GM21786 (cell line): Measurements from ENCODE around the gene CCDC116.
"Not testable (repeated sequence)": the region's sequence is repeated elsewhere in the genome, so short reads cannot be mapped to it uniquely, and the experiment has no call there.

Experiments
- ATAC-seq: cut with Tn5 transposase; IDR thresholded peaks from one replicate; pipeline ENCODE4 v1.9.1; 2021; ENCODE audit not compliant: unreplicated experiment

The CCDC116 gene, protein sequence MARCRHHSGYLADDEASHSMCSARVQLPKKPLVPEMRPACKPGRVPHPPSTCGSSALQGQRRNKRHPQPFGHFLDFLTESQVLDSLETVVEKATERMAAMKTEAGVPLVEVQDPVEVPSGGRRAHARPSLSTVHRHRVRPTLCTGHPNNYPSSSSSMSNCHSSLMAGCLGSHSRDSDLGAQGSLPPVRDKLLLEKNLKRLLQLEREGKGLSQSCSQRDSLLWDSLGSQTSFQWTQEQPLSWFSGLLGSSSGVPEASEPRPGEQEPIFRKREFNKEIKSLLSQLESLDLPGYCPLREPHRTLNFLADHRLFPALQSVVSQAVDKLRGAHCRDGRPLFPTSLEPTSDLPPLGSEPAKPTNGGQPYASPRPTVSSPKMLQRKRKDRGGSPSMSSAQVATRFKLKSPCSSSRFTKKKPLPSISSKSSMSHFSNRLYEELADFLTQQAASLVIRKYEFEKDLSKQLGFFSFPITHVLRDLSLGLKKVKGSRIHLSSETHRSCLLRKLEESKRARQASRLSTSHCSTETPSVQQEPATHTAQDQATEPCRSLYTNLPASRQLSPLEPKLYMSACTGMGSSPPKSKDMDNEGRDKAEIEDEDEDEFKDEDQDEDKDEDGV

DNA sequence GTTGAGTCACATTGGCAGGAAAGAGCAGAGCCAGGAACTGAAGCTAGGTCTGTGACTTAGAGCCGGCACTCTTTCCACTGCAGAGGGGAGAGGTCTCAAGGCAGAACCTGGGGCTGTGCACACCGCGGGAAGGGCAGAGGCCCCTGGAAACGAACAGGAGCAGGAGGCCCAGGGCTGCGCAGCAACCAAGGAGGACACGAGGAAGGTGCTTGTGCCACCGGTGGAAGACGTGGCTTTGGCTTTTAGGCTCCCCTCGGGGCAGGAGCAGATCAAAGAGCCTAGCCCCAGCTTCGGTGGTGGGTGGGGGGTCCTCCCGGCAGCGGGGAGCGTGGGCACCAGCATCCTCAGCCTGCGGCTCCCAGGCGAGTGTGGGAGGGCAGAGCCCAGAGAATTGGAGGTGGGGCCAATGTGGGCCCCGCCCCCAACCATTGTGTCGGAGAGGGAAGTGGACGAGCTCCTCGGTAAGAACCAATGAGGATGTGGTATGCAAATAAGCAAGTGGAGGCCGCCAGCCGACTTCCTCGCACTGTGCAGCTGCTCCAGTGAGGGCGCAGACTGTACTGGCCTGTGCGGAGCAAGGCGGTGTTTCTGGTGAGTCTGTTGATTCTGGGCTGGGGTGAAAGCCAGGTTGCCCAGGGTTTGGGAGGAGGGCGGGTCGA lies at the start of gene CCDC116:
Gene CCDC116, plus strand, starts transcription at position 524 of the 659 bp plus-strand sequence. CDS start 422 bp downstream, outside the sequence.
- ATAC-seq, result no peak

DNA sequence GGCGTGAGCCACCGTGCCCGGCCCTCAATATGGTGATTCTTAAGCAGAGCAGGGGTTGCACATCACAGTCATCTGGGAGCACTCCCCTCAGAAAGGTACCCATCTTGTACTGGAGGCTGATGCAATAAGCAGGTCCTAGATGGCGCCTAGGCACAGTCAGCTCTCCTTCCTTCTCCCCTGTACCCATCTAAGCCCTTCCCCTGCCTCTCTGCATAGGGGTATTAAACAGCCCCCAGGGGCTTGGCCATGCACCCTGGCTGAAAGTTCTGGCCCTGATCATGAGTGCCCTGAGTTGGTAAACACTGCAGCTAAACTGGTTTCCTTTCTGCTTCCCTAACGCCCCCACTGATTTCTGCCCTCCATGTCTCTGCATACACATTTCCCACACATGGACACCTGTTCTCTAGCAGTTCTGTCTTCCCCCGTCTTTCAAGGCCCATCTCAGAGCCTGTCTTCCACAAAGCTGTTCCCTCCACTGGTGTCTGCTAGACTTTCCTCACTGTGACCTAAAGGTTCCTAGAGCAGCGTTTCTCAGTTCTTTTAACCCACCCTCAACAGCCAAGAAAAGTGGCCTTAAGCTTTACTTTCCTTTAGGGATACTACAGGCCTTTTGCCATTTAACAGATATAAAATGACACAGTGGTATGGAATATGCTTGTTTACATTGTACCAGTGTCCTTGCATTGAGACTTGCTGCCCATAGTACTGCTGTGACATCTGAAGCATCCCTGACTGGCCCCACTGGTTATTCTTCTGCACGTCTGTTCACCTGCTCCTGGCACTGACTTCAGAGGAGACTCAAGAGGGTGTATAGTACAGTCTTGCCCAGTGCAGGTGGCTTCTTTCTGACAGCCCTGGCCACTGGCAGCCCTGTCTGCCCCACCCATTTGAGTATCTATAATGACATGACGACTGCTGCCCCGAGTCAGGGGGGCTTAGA lies 49.5 kb upstream of the CCDC116 start:
- no peak for ATAC-seq

DNA sequence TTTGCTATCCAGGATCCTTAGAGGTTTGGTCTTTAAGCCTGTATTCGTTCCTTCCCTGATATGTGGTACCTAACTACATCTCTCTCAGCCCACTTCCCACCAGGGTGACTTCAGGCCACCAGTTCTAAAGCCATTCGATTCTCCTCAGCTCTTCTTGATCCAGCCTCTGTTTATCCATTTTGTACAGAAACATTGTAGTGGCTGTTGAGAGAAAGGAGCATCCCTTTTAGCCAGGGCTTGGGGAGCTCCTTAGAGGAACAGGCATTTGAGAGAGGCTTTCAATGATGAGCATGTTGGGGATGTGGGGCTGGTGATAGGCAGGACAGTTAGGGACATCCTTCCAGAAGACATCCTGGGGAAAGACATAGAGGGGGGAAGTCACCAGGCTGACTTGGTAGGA lies 47.2 kb upstream of the CCDC116 start:
- ATAC-seq, result no peak

DNA sequence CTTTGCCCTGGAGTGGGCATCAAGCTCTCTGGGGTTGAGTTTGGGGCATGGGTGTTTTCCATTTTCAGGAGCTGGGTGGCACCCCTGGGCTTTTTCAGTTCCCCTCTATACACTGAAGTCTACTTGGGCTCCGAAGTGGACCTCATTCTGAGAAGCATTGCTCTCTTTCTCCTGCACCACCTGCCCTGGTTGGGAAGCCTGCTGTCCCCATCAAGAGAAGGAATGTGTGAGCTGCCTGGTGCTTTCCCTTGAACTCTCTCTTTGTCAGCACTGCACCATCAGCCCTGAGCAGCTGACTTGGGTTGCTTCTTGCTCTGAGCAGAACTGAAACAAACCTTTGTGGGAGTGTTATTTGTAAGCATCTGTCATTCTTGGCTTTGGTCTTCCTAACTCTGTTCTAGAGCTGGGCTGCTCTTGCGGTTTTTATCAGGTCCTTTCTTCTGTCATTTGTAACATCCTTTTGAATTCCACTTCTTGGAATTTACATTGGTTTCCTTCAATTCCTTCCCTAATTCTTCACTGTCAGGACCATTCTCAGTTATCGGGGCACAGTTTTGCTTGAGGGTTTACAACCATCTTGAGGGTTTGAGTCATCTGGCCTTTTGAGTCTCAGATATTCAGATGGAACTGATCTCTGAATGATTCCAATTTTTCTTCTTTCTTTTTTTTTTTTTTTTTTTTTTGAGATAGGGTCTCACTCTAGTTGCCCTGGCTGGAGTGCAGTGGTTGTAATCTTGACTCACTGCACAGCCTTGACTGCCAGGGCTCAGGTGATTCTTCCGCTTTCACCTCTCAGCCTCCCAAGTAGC lies 44.6 kb upstream of the CCDC116 start:
- ATAC-seq, result peak; percentile 86

DNA sequence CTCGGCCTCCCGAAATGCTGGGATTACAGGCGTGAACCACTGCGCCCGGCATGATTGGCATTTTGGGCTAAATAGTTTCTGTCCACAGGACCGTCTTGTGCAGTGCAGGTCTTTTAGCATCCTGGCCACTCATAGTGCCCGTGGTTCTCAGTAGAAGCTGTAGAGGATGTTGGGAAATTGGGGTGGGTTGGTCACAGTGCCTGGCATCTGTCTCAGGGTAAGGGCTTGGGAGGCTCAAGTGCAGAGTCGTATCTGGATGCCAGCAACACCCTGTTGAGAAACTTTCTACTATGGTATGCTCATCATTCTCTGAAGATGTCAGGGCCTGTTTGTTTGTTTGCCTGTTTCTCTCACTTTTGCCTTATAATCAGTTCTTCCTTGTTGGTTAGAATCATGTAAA lies 43.2 kb upstream of the CCDC116 start:
- no peak for ATAC-seq

DNA sequence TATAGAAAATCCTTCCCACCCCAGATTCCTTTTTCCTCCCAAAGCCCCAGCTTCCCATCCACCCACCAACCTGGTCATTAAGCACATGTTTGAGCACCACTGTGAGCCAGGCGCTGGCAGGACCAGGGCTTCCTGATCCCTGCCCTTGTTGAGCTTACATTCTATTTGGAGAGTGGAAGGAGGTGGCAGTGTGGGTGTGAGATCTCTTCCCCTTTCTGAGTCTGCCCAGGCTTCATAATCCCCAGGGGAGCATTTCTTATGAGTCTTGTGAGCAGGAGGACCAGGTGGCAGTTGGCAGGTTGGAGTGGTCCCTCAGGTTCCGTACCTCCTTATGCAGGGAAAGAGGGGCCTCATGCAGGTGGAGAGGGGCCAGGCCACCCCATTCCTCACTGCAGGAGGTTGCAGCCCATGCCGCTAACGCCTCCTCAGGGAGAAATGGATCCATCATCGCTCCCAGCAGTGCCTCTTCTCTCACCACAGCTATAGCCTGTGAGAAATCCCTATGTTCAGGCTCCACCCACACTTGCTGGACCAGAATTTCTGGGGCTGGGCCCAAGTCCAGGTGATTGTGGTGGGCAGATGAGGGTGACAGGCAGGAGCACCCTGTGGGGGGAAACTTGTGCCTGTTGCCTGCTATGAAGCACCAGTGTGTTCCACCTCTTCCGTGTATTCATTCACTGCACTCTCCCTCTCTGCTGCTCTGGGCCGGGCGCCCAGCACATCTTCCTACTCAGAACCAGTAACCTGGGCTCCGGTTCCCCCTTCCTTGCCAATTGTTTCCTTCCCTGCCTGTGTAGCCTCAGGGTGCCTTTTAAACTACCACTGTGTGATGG lies 41.5 kb upstream of the CCDC116 start:
- ATAC-seq, result no peak

DNA sequence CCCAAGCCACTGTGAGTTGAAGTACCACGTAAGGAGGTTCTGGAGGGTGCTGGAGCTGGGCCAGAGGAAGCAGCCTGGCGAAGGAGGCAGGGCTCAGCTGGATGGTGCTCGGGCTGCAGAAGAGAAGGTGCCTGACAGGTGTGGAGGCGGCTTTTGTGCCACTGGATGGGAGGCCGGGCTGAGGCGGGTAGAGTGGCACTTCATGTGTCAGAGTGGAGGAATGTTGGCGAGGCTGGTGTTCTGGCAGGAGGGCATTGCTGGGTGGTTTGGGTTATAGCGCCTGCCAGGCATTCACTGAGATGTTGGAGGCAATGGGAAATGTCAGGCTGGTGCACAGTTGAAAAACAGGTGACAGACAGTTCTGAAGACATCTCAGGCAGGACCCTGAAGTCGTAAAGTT lies 40.9 kb upstream of the CCDC116 start:
- ATAC-seq, result no peak

DNA sequence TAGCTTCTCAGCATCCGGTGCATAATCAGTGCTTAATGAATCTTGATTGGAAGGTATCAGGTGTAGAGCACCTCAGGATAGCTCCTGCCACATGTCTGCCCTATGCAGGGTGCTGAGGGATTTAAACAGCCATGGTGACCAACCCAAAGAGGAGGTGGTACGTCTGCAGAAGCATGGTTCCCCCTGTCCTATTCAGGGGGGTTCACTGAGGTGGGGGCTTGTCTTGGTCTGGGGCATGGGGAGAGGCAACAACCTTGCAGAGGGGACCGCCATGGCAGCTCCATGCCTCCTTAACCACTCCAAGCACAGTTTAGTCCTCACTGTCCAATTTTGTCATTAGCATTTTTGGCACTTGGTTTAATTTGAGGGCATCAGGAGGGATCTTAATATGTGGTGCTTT lies 40.1 kb upstream of the CCDC116 start:
- no peak for ATAC-seq

DNA sequence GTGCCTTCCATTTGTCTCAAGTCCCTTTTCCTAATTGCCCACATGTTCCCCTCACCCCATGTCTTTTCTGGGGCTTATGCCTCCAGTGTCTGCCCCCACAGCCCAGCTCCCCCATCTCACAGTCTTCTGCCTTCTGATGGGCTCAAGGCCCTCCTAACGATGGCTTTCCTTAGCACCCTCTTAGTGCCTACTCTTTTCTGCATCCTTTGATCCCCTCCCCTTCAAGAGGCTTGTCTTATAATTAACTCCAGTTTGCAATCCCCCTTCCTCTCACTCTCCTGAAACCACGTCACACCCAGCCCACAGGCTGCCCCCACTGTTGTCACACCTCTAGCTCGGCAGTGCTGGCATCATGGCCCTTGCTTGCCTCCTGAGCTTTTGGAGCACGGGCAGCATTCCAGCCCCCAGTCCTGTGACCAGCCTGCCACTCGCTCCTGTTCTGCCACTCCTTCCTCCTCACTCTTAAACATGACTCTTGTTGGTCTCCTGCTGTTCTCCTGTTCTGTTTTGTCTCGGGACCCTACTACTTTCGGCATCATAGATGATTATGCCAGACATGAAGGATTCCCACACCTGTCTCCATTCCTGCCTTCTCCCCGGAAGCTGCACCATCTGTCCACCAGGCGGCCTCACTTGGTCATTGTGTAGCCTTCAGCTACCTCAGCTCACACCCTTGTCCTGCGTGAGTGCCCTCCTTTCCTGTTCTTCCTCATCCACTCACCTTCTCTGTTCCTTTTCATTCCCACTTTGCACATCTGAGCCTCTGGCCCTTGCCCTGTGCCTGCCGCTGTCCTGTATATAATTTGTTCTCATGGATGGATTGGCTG lies 38.9 kb upstream of the CCDC116 start:
- no peak for ATAC-seq

DNA sequence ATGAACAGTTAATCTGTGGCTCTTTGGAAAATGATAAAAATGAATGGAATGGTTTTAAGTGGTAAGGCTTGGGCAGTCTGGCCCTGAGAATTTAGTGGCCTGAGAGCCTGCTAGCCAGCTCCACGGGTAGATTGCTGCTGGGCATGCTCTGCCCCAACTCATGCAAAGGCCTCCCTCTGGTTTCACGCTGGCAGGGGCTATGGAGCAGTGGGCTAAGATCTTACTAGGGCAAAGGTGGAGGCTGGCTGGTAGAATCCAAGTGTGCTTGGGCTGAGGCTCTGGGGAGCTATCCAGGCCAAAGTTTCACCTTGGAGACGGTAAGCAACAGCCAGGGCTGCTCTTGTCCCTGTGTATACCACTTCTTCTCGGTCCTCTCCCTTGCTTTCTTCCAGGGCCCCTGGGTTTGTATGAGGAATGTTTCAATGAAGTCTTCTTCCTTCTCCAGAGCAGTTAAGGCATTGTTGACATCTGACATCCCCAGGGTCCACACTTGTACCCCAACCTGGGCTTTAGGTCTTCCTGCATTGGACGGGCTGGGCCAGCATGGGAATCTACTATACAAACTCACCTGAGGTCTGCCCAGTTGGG lies 37.6 kb upstream of the CCDC116 start:
- no peak for ATAC-seq

DNA sequence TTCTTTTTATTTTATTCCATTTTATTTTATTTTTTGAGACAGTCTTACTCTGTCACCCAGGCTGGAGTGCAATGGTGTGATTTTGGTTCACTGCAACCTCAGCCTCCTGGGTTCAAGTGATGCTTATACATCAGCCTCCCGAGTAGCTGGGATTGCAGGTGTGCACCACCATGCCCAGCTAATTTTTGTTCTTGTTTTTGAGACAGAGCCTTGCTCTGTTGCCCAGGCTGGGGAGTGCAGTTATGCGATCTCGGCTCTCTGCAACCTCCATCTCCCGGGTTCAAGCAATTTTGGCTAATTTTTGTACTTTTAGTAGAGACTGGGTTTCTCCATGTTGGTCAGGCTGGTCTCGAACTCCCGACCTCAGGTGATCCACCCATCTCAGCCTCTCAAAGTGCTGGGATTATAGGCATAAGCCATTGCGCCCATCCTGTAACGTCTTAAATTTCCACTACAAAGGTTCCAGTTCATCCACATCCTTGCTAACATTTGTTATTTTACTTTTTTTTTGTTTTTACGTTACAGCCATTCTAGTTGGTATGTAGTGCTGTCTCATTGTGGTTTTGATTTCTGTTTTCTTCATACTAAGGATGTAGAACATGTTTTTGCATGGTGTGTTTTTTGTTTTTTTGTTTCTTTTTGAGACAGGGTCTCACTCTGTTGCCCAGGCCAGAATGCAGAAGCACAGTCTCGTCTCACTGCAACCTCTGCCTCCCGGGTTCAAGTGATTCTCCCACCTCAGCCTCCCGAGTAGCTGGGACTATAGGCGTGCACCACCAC lies 36.0 kb upstream of the CCDC116 start:
- not testable (repeated sequence) for ATAC-seq

DNA sequence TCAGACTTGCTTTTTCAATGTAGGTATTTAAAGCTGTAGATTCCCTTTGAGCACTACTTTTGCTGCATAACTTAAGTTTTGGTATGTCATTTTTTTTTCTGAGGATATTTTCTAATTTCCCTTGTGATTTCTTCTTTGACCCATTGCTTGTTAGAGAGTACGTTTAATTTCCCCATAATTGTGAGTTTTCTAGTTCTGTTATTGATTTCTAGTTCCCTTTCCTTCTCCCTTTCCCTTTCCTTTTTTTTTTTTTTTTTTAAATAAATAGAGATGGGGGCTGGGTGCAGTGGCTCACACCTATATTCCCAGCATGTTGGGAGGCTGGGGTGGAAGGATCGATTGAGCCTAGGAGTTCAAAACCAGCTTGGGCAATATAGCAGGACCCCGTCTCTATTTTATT lies 34.3 kb upstream of the CCDC116 start:
- ATAC-seq, result no peak

DNA sequence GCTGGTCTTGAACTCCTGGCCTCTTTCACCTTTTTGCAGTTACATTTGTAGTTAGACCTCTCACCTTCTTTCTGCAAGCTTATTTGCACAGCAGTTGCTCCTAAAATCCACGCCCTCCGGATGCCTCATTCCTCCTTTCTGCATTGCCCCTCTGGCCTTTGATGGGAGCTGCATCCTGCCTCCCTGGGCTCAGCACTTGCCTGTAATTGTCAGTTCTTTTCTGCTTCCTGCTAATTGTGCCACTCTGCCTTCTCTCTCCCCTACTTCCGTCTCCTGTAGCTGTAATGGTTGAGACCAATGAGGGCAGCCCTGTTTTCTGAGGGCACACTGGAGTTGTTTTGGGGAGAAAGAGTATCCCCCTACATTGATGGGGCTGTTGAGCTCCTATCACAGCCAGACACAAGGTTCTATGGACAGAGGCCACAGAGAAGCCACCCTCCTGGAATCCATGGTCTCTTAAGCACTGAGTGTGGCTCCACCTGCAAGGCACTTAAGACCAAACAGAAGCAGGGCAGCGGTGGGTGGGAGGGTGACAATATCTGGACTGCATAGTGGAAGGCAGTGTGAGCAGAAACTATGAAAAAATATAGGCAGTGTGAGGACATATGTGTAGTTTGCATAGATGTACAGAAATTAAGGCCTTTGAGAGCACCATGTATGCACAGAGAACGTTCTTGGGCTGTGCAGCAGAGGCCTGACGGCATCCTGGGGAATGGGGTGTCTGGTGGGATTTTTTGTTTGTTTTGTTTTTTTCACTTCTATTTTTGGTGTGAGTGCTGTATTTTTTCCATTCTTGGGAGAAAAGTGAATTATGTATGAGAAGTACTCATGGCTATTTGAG lies 33.3 kb upstream of the CCDC116 start:
- no peak for ATAC-seq

DNA sequence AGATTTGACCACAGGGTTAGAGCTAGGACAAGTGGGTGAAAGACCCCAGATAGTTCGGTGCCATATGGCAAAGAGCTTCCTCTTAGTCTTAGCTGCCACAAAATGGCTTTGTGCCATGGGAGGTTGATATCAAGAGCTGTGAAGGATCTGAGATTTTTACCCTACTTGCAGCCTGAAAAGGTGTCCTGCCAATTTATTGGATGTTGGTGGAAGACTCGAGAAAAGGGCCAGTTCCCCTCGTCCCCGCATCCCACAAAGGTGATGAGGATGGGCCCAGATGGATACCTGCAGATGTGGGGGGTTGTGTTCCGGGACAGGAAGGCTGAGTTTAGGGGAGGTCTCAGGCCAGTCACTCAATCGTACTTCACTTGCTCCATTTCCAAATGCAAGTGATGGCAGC lies 30.0 kb upstream of the CCDC116 start:
- no peak for ATAC-seq

DNA sequence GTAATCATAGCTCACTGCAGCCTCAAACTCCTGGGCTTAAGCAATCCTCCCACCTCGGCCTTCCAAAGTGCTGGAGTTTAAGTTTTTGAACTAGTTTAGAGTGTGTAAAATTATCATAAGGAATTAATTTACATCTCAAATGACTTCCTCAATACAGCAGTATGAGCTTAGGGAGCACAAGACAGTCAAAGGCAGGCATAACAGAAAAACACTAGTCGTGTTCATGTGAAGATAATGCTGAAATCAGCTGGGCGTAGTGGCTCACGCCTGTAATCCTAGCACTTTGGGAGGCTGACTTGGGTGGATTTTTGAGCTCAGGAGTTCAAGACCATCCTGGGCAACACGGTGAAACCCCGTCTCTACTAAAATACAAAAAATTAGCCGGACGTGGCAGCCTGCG lies 28.6 kb upstream of the CCDC116 start:
- no peak for ATAC-seq

DNA sequence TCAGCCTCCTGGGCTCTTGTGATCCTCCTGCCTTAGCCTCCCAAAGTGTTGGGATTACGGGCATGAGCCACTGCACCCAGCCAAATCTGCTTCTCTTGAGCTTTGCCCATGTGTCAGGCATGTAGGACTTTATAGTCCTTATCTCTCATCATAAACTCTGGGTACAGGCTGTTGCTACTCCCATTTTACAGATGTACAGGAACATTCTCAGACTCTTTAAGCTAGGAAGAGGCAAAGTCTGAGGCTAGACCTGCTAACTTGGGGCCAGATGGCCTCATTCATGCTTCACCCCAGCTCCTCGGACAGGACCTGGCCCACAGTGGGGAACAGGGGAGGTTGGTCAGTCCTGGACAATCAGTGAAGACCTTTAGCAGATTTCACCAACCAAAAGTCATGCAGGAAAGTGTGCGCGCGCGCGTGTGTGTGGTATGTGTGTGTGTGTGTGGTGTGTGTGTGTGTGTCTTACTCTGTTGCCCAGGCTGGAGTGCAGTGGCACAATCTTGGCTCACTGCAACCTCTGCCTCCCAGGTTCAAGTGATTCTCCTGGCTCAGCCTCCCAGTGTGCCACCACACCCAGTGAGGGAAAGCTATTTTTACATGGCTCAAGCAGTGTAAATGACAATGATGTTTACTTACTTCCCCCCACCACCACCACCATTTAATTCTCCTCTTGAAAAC lies 26.5 kb upstream of the CCDC116 start:
- no peak for ATAC-seq
